ENCODE results near the gene MYO5C. TPM values are rescaled to one million over a fixed set of nuclear protein-coding genes. Genes with fewer than 3 reads are reported as not detected.

Gene MYO5C
- polyA plus RNA-seq, 1 donor = 32.7 TPM

GRCh38 chr15:52144656-52145178 lies 150.9 kb downstream of the MYO5C start:
- no peak for DNase-seq

GRCh38 chr15:52143873-52144272 lies 151.7 kb downstream of the MYO5C start:
- no peak for DNase-seq

Other genes starting within 250 kb of the MYO5C start
- 1.2 TPM for gene BCL2L10, start 183.0 kb downstream of the MYO5C start, polyA plus RNA-seq (ENCODE audit: insufficient read length)
- gene GNB5, start 104.4 kb downstream of the MYO5C start, polyA plus RNA-seq (ENCODE audit: insufficient read length) = 16.9 TPM
- 9.2 TPM for gene MYO5A, start 233.1 kb upstream of the MYO5C start, polyA plus RNA-seq (ENCODE audit: insufficient read length)

Data from left kidney (tissue), 2 donors.